Bladder microvascular endothelial cell (primary cell): ENCODE results near the gene SOX9. TPM values are rescaled to one million over a fixed set of nuclear protein-coding genes. Genes with fewer than 3 reads are reported as not detected.

Source experiments
- total RNA-seq: library from RNA; depleted of rRNA; stranded (reverse); fragments of >200 nt; gene quantifications from 2 replicates; pipeline ENCODE4 v1.2.3, GENCODE V29; 2014

SOX9 gene
- total RNA-seq = not detected in 2 replicates

GRCh38 chr17:72120642-72121163, at the start of gene SOX9:
Gene SOX9 (plus strand): TSS chr17:72121020. CDS start chr17:72121392, 372 bp downstream.

